Uterus (tissue), 4 donors: ENCODE data around the gene C17orf107. TPM values are rescaled to one million over a fixed set of nuclear protein-coding genes. Genes with fewer than 3 reads are reported as not detected.
A peak's percentile ranks its signal among the peaks of the same experiment; 100 is the strongest.

Experiments used
- DNase-seq, 2 donors: peaks; one replicate each; pipeline ENCODE4 v3.0.0-alpha.2; 2019 to 2020
- H3K27ac ChIP-seq, 2 donors: fragments of 200-600 bp; sonication (generic); 1 replicate in 1 of 2; 2 replicates in 1 of 2; pipeline ENCODE4 v1.5.1; 2016 to 2018
- H3K27me3 ChIP-seq, 2 donors: fragments of 200-600 bp; sonication (generic); one replicate each; pipeline ENCODE4 v1.5.1; 2018 to 2019; ENCODE audit warnings: control low read depth in 1 of 2
- H3K36me3 ChIP-seq, 2 donors: fragments of 200-600 bp; sonication (generic); one replicate each; pipeline ENCODE4 v1.5.1; 2019; ENCODE audit warnings: control low read depth in 1 of 2
- H3K4me1 ChIP-seq, 2 donors: fragments of 200-600 bp; sonication (generic); one replicate each; pipeline ENCODE4 v1.5.1; 2018 to 2019; ENCODE audit warnings: control low read depth in 1 of 2
- H3K4me3 ChIP-seq, 2 donors: fragments of 200-600 bp; sonication (generic); 1 replicate in 1 of 2; 2 replicates in 1 of 2; pipeline ENCODE4 v1.5.1; 2018 to 2019; ENCODE audit warnings: mild to moderate bottlenecking in 1 of 2
- H3K9me3 ChIP-seq, 2 donors: fragments of 200-600 bp; sonication (generic); one replicate each; pipeline ENCODE4 v1.5.1; 2019; ENCODE audit warnings: control low read depth in 1 of 2
- POLR2A ChIP-seq, 2 donors: fragments of 450-650 bp; IDR thresholded peaks; one replicate each; pipeline ENCODE4 v1.6.1; 2016; ENCODE audit warnings: antibody characterized with exemption in 2 of 2, mild to moderate bottlenecking in 1 of 2, moderate library complexity in 1 of 2
- intact Hi-C: fragments of 100-400 bp; cut with DNase I; formaldehyde crosslinking; loops from one replicate; pipeline ENCODE4 v1.15.1; 2023; ENCODE audit warnings: low total_unique reads
- total RNA-seq, 4 donors: library from RNA; depleted of rRNA in 3 of 4; stranded (reverse); fragments of >200 nt in 3 of 4; gene quantifications; one replicate each; pipeline versions ENCODE4 v1.1.0 to v1.2.4, GENCODE V29; 2014 to 2023
- TF ChIP-seq, protein P1 (sequence below), 4 experiments: fragments of 200-600 bp in 2 of 4; fragments of 450-650 bp in 2 of 4; sonication (generic) in 2 of 4; IDR thresholded peaks; one replicate each; pipeline ENCODE4 v1.5.1; 2016 to 2019; ENCODE audit warnings: antibody characterized with exemption in 4 of 4, mild to moderate bottlenecking in 2 of 4, moderate library complexity in 1 of 4
- donor health status: DM: yes; HTN: yes; CAD: no.

C17orf107 gene
- total RNA-seq, 4 donors from 2014 or later = 2.9 to 6.6 (median 3.5) TPM; not detected in 1

GRCh38 chr17:4879601-4880000 is 19.7 kb upstream of the C17orf107 start:
- H3K27ac ChIP-seq = no peak overlapping the region
- H3K9me3 ChIP-seq = no peaks in the 10 kb centered on the region
- H3K4me1 ChIP-seq = peaks cover 0 to 7% of the 10 kb centered on the region in 2 donors
- DNase-seq = no peak
- no peaks in the 10 kb centered on the region for H3K27me3 ChIP-seq
- H3K36me3 ChIP-seq = no peaks in the 10 kb centered on the region
- intact Hi-C loops = no loop called here
- TF ChIP-seq POLR2A (IDR thresholded peaks at IDR 0.05) = no peak
- TF ChIP-seq, protein P1, sequence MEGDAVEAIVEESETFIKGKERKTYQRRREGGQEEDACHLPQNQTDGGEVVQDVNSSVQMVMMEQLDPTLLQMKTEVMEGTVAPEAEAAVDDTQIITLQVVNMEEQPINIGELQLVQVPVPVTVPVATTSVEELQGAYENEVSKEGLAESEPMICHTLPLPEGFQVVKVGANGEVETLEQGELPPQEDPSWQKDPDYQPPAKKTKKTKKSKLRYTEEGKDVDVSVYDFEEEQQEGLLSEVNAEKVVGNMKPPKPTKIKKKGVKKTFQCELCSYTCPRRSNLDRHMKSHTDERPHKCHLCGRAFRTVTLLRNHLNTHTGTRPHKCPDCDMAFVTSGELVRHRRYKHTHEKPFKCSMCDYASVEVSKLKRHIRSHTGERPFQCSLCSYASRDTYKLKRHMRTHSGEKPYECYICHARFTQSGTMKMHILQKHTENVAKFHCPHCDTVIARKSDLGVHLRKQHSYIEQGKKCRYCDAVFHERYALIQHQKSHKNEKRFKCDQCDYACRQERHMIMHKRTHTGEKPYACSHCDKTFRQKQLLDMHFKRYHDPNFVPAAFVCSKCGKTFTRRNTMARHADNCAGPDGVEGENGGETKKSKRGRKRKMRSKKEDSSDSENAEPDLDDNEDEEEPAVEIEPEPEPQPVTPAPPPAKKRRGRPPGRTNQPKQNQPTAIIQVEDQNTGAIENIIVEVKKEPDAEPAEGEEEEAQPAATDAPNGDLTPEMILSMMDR (IDR thresholded peaks at IDR 0.05) = no peak
- no peak overlapping the region for H3K4me3 ChIP-seq

DNA sequence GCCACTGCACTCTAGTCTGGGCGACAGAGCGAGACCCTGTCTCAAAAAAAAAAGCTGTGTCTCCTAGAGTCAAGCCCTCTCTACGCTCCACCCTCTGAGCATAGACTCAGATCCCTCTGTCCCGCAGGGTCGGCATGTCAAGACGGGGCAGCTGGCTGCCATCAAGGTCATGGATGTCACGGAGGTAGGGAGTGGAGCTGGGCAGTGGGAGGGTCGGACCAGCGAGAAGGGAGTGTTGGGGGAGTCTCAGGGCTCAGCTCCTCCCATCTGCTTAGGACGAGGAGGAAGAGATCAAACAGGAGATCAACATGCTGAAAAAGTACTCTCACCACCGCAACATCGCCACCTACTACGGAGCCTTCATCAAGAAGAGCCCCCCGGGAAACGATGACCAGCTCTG is 18.5 kb upstream of the C17orf107 start:
- Histone ChIP-seq H3K36me3 (no peaks in the 10 kb centered on the region), H3K27me3 (no peaks in the 10 kb centered on the region), H3K4me1 (peaks cover 0 to 7% of the 10 kb centered on the region in 2 donors), H3K27ac (no peak overlapping the region), H3K9me3 (no peaks in the 10 kb centered on the region), H3K4me3 (no peak overlapping the region)
- intact Hi-C loops = no loop called here
- no peak for DNase-seq
- TF ChIP-seq, protein P1 (IDR thresholded peaks at IDR 0.05) = no peak
- no peak for TF ChIP-seq POLR2A (IDR thresholded peaks at IDR 0.05)

DNA sequence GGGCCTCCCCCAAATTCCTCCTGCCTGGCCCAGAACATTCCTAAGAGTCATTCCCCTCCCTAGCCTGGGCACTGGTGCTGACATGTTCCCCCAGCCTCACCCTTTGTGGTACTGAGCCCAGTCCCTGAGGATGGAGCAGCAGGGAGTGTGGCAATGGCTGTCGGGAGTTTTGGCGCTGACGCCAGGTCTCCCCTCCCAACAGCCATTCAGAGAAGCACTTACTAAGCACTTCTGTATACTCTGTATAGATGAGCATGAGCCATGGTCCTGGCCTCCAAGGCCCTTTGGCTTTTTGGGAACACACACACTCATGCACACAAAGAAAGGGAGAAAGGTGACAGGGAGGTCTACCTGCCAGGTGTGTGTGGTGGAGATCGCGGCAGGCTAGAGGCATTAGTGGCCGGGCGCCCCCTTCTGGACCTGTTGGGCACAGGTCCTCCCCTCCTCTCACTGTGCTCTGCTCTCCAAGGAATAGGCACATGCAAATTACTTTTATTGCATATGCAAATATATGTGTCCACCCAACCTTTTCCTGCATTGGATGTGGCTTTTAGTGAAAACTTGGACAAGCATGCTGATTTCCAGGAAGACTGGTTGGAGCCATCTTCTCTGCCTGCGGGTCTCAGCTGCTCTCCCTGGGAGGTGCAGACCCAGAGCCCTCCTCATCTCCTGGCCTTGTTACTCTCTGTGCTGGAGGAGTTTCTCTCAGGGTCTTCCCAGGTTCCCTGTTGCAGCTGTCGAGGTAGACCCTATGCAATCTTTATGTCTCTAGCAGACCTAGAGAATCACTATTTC is 17.4 kb upstream of the C17orf107 start:
- no peak for DNase-seq
- no peak overlapping the region for H3K27ac ChIP-seq
- intact Hi-C loops = no loop called here
- TF ChIP-seq POLR2A (IDR thresholded peaks at IDR 0.05) = no peak
- TF ChIP-seq, protein P1 (IDR thresholded peaks at IDR 0.05) = peak; percentile 60 to 67 (median 62)
- H3K4me3 ChIP-seq = no peak overlapping the region
- H3K9me3 ChIP-seq = no peaks in the 10 kb centered on the region
- no peaks in the 10 kb centered on the region for H3K27me3 ChIP-seq
- no peaks in the 10 kb centered on the region for H3K36me3 ChIP-seq
- H3K4me1 ChIP-seq = peaks cover 0 to 7% of the 10 kb centered on the region in 2 donors

DNA sequence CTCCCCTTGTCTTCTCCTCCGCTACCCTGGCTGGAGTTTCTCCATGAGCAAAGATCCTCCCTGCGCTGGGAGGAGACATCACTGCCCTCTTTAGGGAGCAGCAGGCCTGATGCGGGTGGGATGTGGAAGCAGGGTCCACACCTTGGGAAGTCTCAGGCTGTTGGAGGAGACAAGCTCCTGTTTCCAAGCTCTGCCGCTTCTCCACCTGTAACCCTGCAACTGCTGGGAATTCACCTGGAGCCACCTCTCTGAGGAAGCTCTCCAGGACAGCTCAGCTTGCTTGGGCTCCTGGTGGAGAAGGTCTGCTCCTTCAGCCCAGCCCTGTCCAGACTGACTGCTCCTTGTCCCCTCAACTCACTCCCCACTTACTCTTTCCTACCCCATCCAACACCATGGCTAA is 14.8 kb upstream of the C17orf107 start:
- intact Hi-C loops = no loop called here
- Histone ChIP-seq H3K9me3 (no peaks in the 10 kb centered on the region), H3K4me1 (peaks cover 0 to 7% of the 10 kb centered on the region in 2 donors), H3K27me3 (no peaks in the 10 kb centered on the region), H3K36me3 (no peaks in the 10 kb centered on the region), H3K4me3 (no peak overlapping the region), H3K27ac (no peak overlapping the region)
- no peak for TF ChIP-seq POLR2A (IDR thresholded peaks at IDR 0.05)
- TF ChIP-seq, protein P1 (IDR thresholded peaks at IDR 0.05) = no peak
- DNase-seq = no peak

DNA sequence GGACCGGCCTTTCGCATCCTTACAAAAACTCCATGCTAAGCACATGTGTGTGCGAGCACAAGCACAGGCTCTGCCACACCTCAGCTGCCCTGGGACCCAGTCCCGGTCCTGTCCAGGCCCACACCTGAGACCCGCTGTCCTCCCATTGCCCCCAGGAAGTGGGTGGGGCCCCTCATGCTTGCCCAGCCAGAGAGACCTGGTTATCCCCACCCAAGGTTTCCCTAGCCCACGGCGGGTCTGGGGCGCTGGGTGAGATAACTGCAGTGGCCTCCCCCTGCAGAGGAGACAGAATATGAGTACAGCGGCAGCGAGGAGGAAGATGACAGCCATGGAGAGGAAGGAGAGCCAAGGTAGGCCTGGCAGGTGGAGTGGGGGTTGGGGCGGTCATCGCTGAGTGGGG is 12.5 kb upstream of the C17orf107 start:
- Histone ChIP-seq H3K4me1 (peaks cover 0 to 4% of the 10 kb centered on the region in 2 donors), H3K4me3 (no peak overlapping the region), H3K27ac (no peak overlapping the region), H3K9me3 (no peaks in the 10 kb centered on the region), H3K36me3 (no peaks in the 10 kb centered on the region), H3K27me3 (no peaks in the 10 kb centered on the region)
- no peak for DNase-seq
- TF ChIP-seq, protein P1 (IDR thresholded peaks at IDR 0.05) = no peak
- no peak for TF ChIP-seq POLR2A (IDR thresholded peaks at IDR 0.05)
- intact Hi-C loops = no loop called here
